WTC11 (cell line): ENCODE results near the gene KCNG2. TPM values are rescaled to one million over a fixed set of nuclear protein-coding genes. Genes with fewer than 3 reads are reported as not detected.

Source experiments
- ATAC-seq: fragments of 200-7000 bp; cut with Tn5 transposase; 2 replicates; pipeline ENCODE4 v1.10.0; 2021; ENCODE audit warnings: mild to moderate bottlenecking, moderate library complexity
- CTCF ChIA-PET: fragments of 300-600 bp; sonication (Branson Sonifier 250); formaldehyde crosslinking; loops from one replicate; lab custom pipeline; 2021; ENCODE audit warnings: antibody characterized with exemption; lab: Charles Lee
- POLR2A ChIA-PET: fragments of 350-600 bp; sonication (Branson Sonifier 250); formaldehyde crosslinking; loops from one replicate; lab custom pipeline; 2021; ENCODE audit warnings: antibody characterized with exemption; lab: Charles Lee
- DNase-seq: peaks from one replicate; pipeline ENCODE4 v3.0.0; 2021; ENCODE audit warnings: low spot score
- H3K27ac Mint-ChIP-seq: 2 replicates; pipeline ENCODE4 v1.8.0; 2021; ENCODE audit warnings: mixed read lengths
- H3K27me3 Mint-ChIP-seq: 2 replicates; pipeline ENCODE4 v1.8.0; 2021; ENCODE audit warnings: low read depth, mild to moderate bottlenecking, moderate library complexity, mixed read lengths
- H3K36me3 Mint-ChIP-seq: 2 replicates; pipeline ENCODE4 v1.8.0; 2021; ENCODE audit warnings: mixed read lengths
- H3K4me1 Mint-ChIP-seq: 2 replicates; pipeline ENCODE4 v1.8.0; 2022; ENCODE audit warnings: mixed read lengths
- H3K4me3 Mint-ChIP-seq: 2 replicates; pipeline ENCODE4 v1.8.0; 2021; ENCODE audit warnings: mild to moderate bottlenecking, moderate library complexity, mixed read lengths
- H3K9me3 Mint-ChIP-seq: 2 replicates; pipeline ENCODE4 v1.8.0; 2021; ENCODE audit warnings: mixed read lengths
- AR ChIP-seq: fragments of 250-450 bp; sonication (Bioruptor Pico); IDR thresholded peaks from 2 replicates; pipeline ENCODE4 v1.9.0; 2021; ENCODE audit warnings: mild to moderate bottlenecking
- ATF3 ChIP-seq: sonication (generic); formaldehyde crosslinking; conservative IDR thresholded peaks from 2 replicates; pipeline ENCODE4 v1.8.1; 2022; ENCODE audit warnings: mild to moderate bottlenecking, missing genetic modification reagents
- CREM ChIP-seq: sonication (generic); formaldehyde crosslinking; IDR thresholded peaks from 2 replicates; pipeline ENCODE4 v1.8.1; 2022; ENCODE audit warnings: mild to moderate bottlenecking, missing genetic modification reagents, moderate library complexity
- E2F1 ChIP-seq: sonication (generic); formaldehyde crosslinking; IDR thresholded peaks from 2 replicates; pipeline ENCODE4 v1.8.0; 2022; ENCODE audit warnings: mild to moderate bottlenecking, missing genetic modification reagents
- ETV6 ChIP-seq: sonication (generic); formaldehyde crosslinking; IDR thresholded peaks from 2 replicates; pipeline ENCODE4 v1.8.1; 2022; ENCODE audit warnings: mild to moderate bottlenecking, missing genetic modification reagents
- FOXK1 ChIP-seq: sonication (generic); formaldehyde crosslinking; IDR thresholded peaks from 2 replicates; pipeline ENCODE4 v1.8.0; 2022; ENCODE audit warnings: mild to moderate bottlenecking, moderate library complexity, missing genetic modification reagents
- FOXP1 ChIP-seq: sonication (generic); formaldehyde crosslinking; IDR thresholded peaks from 2 replicates; pipeline ENCODE4 v1.8.0; 2022; ENCODE audit warnings: missing genetic modification reagents, mild to moderate bottlenecking, moderate library complexity, borderline replicate concordance
- HMGXB4 ChIP-seq: sonication (generic); formaldehyde crosslinking; IDR thresholded peaks from 2 replicates; pipeline ENCODE4 v1.8.1; 2023; ENCODE audit warnings: mild to moderate bottlenecking, moderate library complexity, missing genetic modification reagents
- IRF1 ChIP-seq: sonication (generic); formaldehyde crosslinking; IDR thresholded peaks from 2 replicates; pipeline ENCODE4 v1.8.0; 2023; ENCODE audit warnings: missing genetic modification reagents
- IRF2 ChIP-seq: sonication (generic); formaldehyde crosslinking; IDR thresholded peaks from 2 replicates; pipeline ENCODE4 v1.8.0; 2022; ENCODE audit warnings: low read depth, missing genetic modification reagents, borderline replicate concordance
- JAZF1 ChIP-seq: fragments of 250-450 bp; sonication (Bioruptor Pico); IDR thresholded peaks from 2 replicates; pipeline ENCODE4 v1.9.0; 2021; ENCODE audit warnings: moderate library complexity, mild to moderate bottlenecking, inconsistent platforms
- MLX ChIP-seq: sonication (generic); formaldehyde crosslinking; IDR thresholded peaks from 2 replicates; pipeline ENCODE4 v1.8.1; 2023; ENCODE audit warnings: mild to moderate bottlenecking, missing genetic modification reagents, moderate library complexity
- MYBL2 ChIP-seq: sonication (generic); formaldehyde crosslinking; IDR thresholded peaks from 2 replicates; pipeline ENCODE4 v1.8.1; 2023; ENCODE audit warnings: mild to moderate bottlenecking, moderate library complexity, missing genetic modification reagents
- SP1 ChIP-seq: sonication (generic); formaldehyde crosslinking; conservative IDR thresholded peaks from 2 replicates; pipeline ENCODE4 v1.8.1; 2022; ENCODE audit warnings: missing genetic modification reagents
- total RNA-seq: library from RNA; stranded (reverse); gene quantifications from 3 replicates; pipeline ENCODE4 v1.2.3, GENCODE V29; 2021

KCNG2 gene
- total RNA-seq, 1 experiment from 2014 or later = 0.50 TPM

- ChIA-PET CTCF (interaction anchor here (0.9 to 2.0 kb wide), 6 partner anchors 15 to 339 kb away, joined by 3 to 9 read pairs (median 4); no protein-coding TSS in a partner anchor), POLR2A (no interaction called here)
- Mint-ChIP-seq H3K4me3 (peak overlapping the region; percentile 68), H3K27ac (no peak overlapping the region), H3K4me1 (peaks cover 9% of the 10 kb centered on the region), H3K9me3 (no peaks in the 10 kb centered on the region), H3K27me3 (peaks cover 42% of the 10 kb centered on the region), H3K36me3 (no peaks in the 10 kb centered on the region)
- TF ChIP-seq SP1 (CRISPR knock-in tag) (no peak), FOXP1 (no peak), HMGXB4 (CRISPR knock-in tag) (peak; percentile 42; the same call in 1 of the 2 replicates), MYBL2 (CRISPR knock-in tag) (no peak)
- ATAC-seq (peak; percentile 18), DNase-seq (peak; percentile 41)
These were observed 734 bp downstream of the KCNG2 start for GRCh38 chr18:79798346-79798998.

GRCh38 chr18:79798999-79799370 lies 1.2 kb downstream of the KCNG2 start:
- Mint-ChIP-seq H3K27me3 (peaks cover 42% of the 10 kb centered on the region), H3K27ac (no peak overlapping the region), H3K36me3 (no peaks in the 10 kb centered on the region), H3K9me3 (no peaks in the 10 kb centered on the region), H3K4me1 (peaks cover 9% of the 10 kb centered on the region), H3K4me3 (peak overlapping the region; percentile 68)
- DNase-seq (no peak), ATAC-seq (peak; percentile 13)
- TF ChIP-seq E2F1 (CRISPR knock-in tag) (no peak), FOXK1 (CRISPR knock-in tag) (peak; percentile 41; the same call in 1 of the 2 replicates)
- ChIA-PET POLR2A (no interaction called here), CTCF (interaction anchor here (1.2 to 2.0 kb wide), 4 partner anchors 16 to 338 kb away, joined by 3 to 9 read pairs (median 4); no protein-coding TSS in a partner anchor)

- no peak for TF ChIP-seq IRF2 (CRISPR knock-in tag)
- TF ChIP-seq JAZF1 (CRISPR knock-in tag) = no peak
- no peak for TF ChIP-seq CREM (CRISPR knock-in tag)
- no peak for TF ChIP-seq MLX (CRISPR knock-in tag)
- TF ChIP-seq MYBL2 (CRISPR knock-in tag) = no peak
- no peak for TF ChIP-seq ATF3
- TF ChIP-seq AR (CRISPR knock-in tag) = no peak
- no peak for TF ChIP-seq ETV6
- no peak for TF ChIP-seq IRF1 (CRISPR knock-in tag)
- no peak for ATAC-seq
- peak overlapping the region; percentile 68 for H3K4me3 Mint-ChIP-seq
- no peak overlapping the region for H3K27ac Mint-ChIP-seq
- H3K9me3 Mint-ChIP-seq = no peaks in the 10 kb centered on the region
- H3K27me3 Mint-ChIP-seq = peaks cover 42% of the 10 kb centered on the region
- H3K4me1 Mint-ChIP-seq = peaks cover 9% of the 10 kb centered on the region
- ChIA-PET CTCF (interaction anchor here (1.2 kb wide), 1 partner anchor 235 kb away, joined by 3 read pairs; the partner anchor contains the start of gene RBFA), POLR2A (no interaction called here)
- DNase-seq = no peak
- H3K36me3 Mint-ChIP-seq = no peaks in the 10 kb centered on the region
These were observed 2.1 kb downstream of the KCNG2 start for GRCh38 chr18:79799619-79800370.
